Measurements from ENCODE around the gene BLOC1S3. TPM values are rescaled to one million over a fixed set of nuclear protein-coding genes. Genes with fewer than 3 reads are reported as not detected.
"Not testable (repeated sequence)": the region's sequence is repeated elsewhere in the genome, so short reads cannot be mapped to it uniquely, and the experiment has no call there.

Gene BLOC1S3
- total RNA-seq, 6 experiments from 2014 or later, result 4.7 to 17.0 (median 6.1) TPM

DNA sequence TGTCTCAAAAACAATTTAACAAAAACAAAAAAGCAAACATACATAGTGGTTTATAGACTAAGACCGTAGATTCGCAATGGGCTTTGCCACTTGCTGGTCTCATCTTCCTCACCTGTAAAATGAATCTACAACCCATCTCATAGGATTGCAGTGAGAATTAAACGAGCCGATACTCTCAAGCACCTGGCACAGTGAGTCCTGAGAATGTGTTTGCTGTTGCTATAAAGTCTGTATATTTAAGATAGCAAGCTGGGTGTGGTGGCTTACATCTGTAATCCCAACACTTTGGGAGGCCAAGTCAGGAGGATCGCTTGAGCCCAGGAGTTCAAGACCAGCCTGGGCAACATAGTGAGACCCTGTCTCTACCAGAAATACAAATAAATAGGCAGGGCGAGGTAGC, 44.1 kb downstream of the BLOC1S3 start:
- H3K4me1 ChIP-seq, result no peaks in the 10 kb centered on the region
- DNase-seq (no peak), ATAC-seq (no peak)
- 85% methylated on average over 5 of the region's 6 CpGs for WGBS (ENCODE audit: insufficient coverage, low coverage, low lambda C conversion rate, missing lambda C conversion rate)
- H3K9me3 ChIP-seq, result no peaks in the 10 kb centered on the region
- intact Hi-C loops (cut with DNase I), result no loop called here
- H3K4me3 ChIP-seq, result no peak overlapping the region
- H3K27me3 ChIP-seq, result no peaks in the 10 kb centered on the region
- H3K27ac ChIP-seq, result no peak overlapping the region
- no peaks in the 10 kb centered on the region for H3K36me3 ChIP-seq
- TF ChIP-seq CTCF (IDR thresholded peaks at IDR 0.05) (no peak), POLR2A (IDR thresholded peaks at IDR 0.05) (no peak)

- Histone ChIP-seq H3K4me3 (no peak overlapping the region), H3K27ac (no peak overlapping the region), H3K36me3 (no peaks in the 10 kb centered on the region), H3K27me3 (no peaks in the 10 kb centered on the region), H3K4me1 (no peaks in the 10 kb centered on the region), H3K9me3 (no peaks in the 10 kb centered on the region)
- ATAC-seq, result no peak
- 85% methylated on average over 5 of the region's 5 CpGs for WGBS (ENCODE audit: insufficient coverage, low coverage, low lambda C conversion rate, missing lambda C conversion rate)
- TF ChIP-seq POLR2A (IDR thresholded peaks at IDR 0.05), result no peak
- TF ChIP-seq CTCF (IDR thresholded peaks at IDR 0.05), result no peak
- no peak for DNase-seq
- intact Hi-C loops (cut with DNase I), result no loop called here
Measured at GRCh38 chr19:45223879-45224278, 45.3 kb downstream of the BLOC1S3 start.

- Histone ChIP-seq H3K4me3 (no peak overlapping the region), H3K9me3 (no peaks in the 10 kb centered on the region), H3K27ac (no peak overlapping the region), H3K36me3 (no peaks in the 10 kb centered on the region), H3K4me1 (no peaks in the 10 kb centered on the region), H3K27me3 (no peaks in the 10 kb centered on the region)
- intact Hi-C loops (cut with DNase I), result no loop called here
- no CpG with 5 or more reads among the region's 11 CpGs for WGBS (ENCODE audit: insufficient coverage, low coverage, low lambda C conversion rate, missing lambda C conversion rate)
- DNase-seq, result no peak
- ATAC-seq, result peak in 1 of 4 donors; percentile 16
- TF ChIP-seq CTCF (IDR thresholded peaks at IDR 0.05) (no peak), POLR2A (IDR thresholded peaks at IDR 0.05) (no peak)
Measured at GRCh38 chr19:45224645-45225044, 46.1 kb downstream of the BLOC1S3 start.

- H3K9me3 ChIP-seq; H3K36me3 ChIP-seq; ATAC-seq; DNase-seq; H3K27ac ChIP-seq; H3K27me3 ChIP-seq; intact Hi-C loops (cut with DNase I); H3K4me1 ChIP-seq; H3K4me3 ChIP-seq: not testable (repeated sequence)
- WGBS (ENCODE audit: insufficient coverage, low coverage, low lambda C conversion rate, missing lambda C conversion rate), result 72% methylated on average over 2 of the region's 2 CpGs
Measured at GRCh38 chr19:45229056-45229455, 50.5 kb downstream of the BLOC1S3 start.

Other genes starting within 250 kb of the BLOC1S3 start
- gene APOC4, start 236.5 kb upstream of the BLOC1S3 start, total RNA-seq, result 100 to 1,000 TPM in 5 of 6 experiments, 10 to 100 TPM in 1; 55.6 to 462 (median 203) TPM
- gene APOC2, start 232.7 kb upstream of the BLOC1S3 start, total RNA-seq, result 1,000 to 10,000 TPM; 1,740 to 7,868 (median 2,043) TPM
- 10 to 100 TPM; 78.7 to 90.6 (median 83.9) TPM for gene CLPTM1, start 223.4 kb upstream of the BLOC1S3 start, total RNA-seq
- 10 to 100 TPM in 1 of 6 experiments, 1 to 10 TPM in 5; 1.2 to 21.4 (median 7.2) TPM for gene RELB, start 177.3 kb upstream of the BLOC1S3 start, total RNA-seq
- 10 to 100 TPM; 30.5 to 66.8 (median 44.8) TPM for gene CLASRP, start 139.7 kb upstream of the BLOC1S3 start, total RNA-seq
- under 1 TPM in 5 of 6 experiments, not detected in 1; 0.16 to 0.47 (median 0.35) TPM for gene ZNF296, start 102.3 kb upstream of the BLOC1S3 start, total RNA-seq
- 10 to 100 TPM; 10.9 to 27.5 (median 14.0) TPM for gene GEMIN7, start 99.5 kb upstream of the BLOC1S3 start, total RNA-seq
- gene PPP1R37, start 85.6 kb upstream of the BLOC1S3 start, total RNA-seq, result 10 to 100 TPM; 10.1 to 14.3 (median 11.0) TPM
- under 1 TPM in 1 of 6 experiments, not detected in 5; 0.06 TPM for gene NKPD1, start 17.8 kb upstream of the BLOC1S3 start, total RNA-seq
- 10 to 100 TPM; 13.1 to 33.3 (median 23.7) TPM for gene TRAPPC6A, start 547 bp upstream of the BLOC1S3 start, total RNA-seq
- gene EXOC3L2, start 66.6 kb downstream of the BLOC1S3 start, total RNA-seq, result 1 to 10 TPM; 1.8 to 6.9 (median 4.4) TPM
- gene MARK4, start 72.5 kb downstream of the BLOC1S3 start, total RNA-seq, result 10 to 100 TPM; 14.2 to 23.5 (median 17.5) TPM
- gene CKM, start 144.1 kb downstream of the BLOC1S3 start, total RNA-seq, result 10 to 100 TPM in 1 of 6 experiments, 1 to 10 TPM in 2, under 1 TPM in 2, not detected in 1; 0.42 to 25.6 (median 1.1) TPM
- under 1 TPM in 2 of 6 experiments, not detected in 4; 0.22 to 0.26 TPM for gene KLC3, start 162.0 kb downstream of the BLOC1S3 start, total RNA-seq
- gene ERCC2, start 191.8 kb downstream of the BLOC1S3 start, total RNA-seq, result 10 to 100 TPM in 5 of 6 experiments, 1 to 10 TPM in 1; 9.8 to 13.7 (median 11.3) TPM
- gene PPP1R13L, start 226.3 kb downstream of the BLOC1S3 start, total RNA-seq, result 10 to 100 TPM in 4 of 6 experiments, 1 to 10 TPM in 2; 6.9 to 22.9 (median 14.6) TPM
- gene POLR1G, start 227.9 kb downstream of the BLOC1S3 start, total RNA-seq, result 1 to 10 TPM; 1.3 to 4.5 (median 3.2) TPM
- gene ERCC1, start 245.1 kb downstream of the BLOC1S3 start, total RNA-seq, result 10 to 100 TPM; 19.2 to 29.4 (median 22.6) TPM

All from right lobe of liver (tissue), 6 donors.